GM19023 (cell line): ENCODE measurements around the gene ARHGAP27.

Experiments
- ATAC-seq: cut with Tn5 transposase; IDR thresholded peaks from one replicate; pipeline ENCODE4 v1.9.1; 2021; ENCODE audit warnings: mild to moderate bottlenecking, moderate library complexity; ENCODE audit not compliant: unreplicated experiment

Gene ARHGAP27

GRCh38 chr17:45386178-45386577 lies 46.5 kb downstream of the ARHGAP27 start:
- ATAC-seq = no peak

GRCh38 chr17:45385331-45385997 lies 47.2 kb downstream of the ARHGAP27 start:
- ATAC-seq = no peak

- no peak for ATAC-seq
Measured at GRCh38 chr17:45384789-45385262, 47.8 kb downstream of the ARHGAP27 start.

- ATAC-seq = no peak
Measured at GRCh38 chr17:45384047-45384788, 48.5 kb downstream of the ARHGAP27 start.

GRCh38 chr17:45383003-45383402 lies 49.7 kb downstream of the ARHGAP27 start:
- no peak for ATAC-seq

- no peak for ATAC-seq
Measured at GRCh38 chr17:45382226-45382625, 50.4 kb downstream of the ARHGAP27 start.

- no peak for ATAC-seq
Measured at GRCh38 chr17:45380991-45381390, 51.7 kb downstream of the ARHGAP27 start.

GRCh38 chr17:45380046-45380765 lies 52.5 kb downstream of the ARHGAP27 start:
- ATAC-seq = no peak

- no peak for ATAC-seq
Measured at GRCh38 chr17:45377401-45377800, 55.3 kb downstream of the ARHGAP27 start.

- ATAC-seq = no peak
Measured at GRCh38 chr17:45376171-45377005, 56.3 kb downstream of the ARHGAP27 start.

GRCh38 chr17:45374501-45374900 lies 58.2 kb downstream of the ARHGAP27 start:
- no peak for ATAC-seq

- ATAC-seq = no peak
Measured at GRCh38 chr17:45372325-45372869, 60.3 kb downstream of the ARHGAP27 start.

GRCh38 chr17:45371414-45372324 lies 61.0 kb downstream of the ARHGAP27 start:
- ATAC-seq = no peak

GRCh38 chr17:45370949-45371413 lies 61.7 kb downstream of the ARHGAP27 start:
- ATAC-seq = no peak

GRCh38 chr17:45369421-45369820 lies 63.2 kb downstream of the ARHGAP27 start:
- no peak for ATAC-seq

- ATAC-seq = no peak
Measured at GRCh38 chr17:45368651-45369050, 64.0 kb downstream of the ARHGAP27 start.

GRCh38 chr17:45367216-45367615 lies 65.5 kb downstream of the ARHGAP27 start:
- ATAC-seq = no peak

- ATAC-seq = no peak
Measured at GRCh38 chr17:45366691-45367090, 66.0 kb downstream of the ARHGAP27 start.

GRCh38 chr17:45366049-45366448 lies 66.6 kb downstream of the ARHGAP27 start:
- ATAC-seq = no peak
